HL-60 (cell line): ENCODE results near the gene PGLYRP2.

Source experiments
- CTCF ChIP-seq: IDR thresholded peaks from one replicate; pipeline ENCODE4 v1.5.1; 2011; ENCODE audit warnings: low read length, control low read depth, inconsistent platforms; ENCODE audit not compliant: insufficient read depth
- GABPA ChIP-seq: IDR thresholded peaks from 2 replicates; pipeline ENCODE4 v1.6.1; 2012; ENCODE audit warnings: low read depth
- POLR2AphosphoS5 ChIP-seq: IDR thresholded peaks from 2 replicates; pipeline ENCODE4 v1.6.1; 2012; ENCODE audit warnings: low read depth
- REST ChIP-seq: IDR thresholded peaks from 2 replicates; pipeline ENCODE4 v1.6.1; 2012; ENCODE audit warnings: low read depth; ENCODE audit not compliant: insufficient replicate concordance

GRCh38 chr19:15526408-15526807 lies 47.1 kb upstream of the PGLYRP2 start:
- TF ChIP-seq CTCF = no peak
- TF ChIP-seq GABPA = no peak
- TF ChIP-seq POLR2AphosphoS5 = no peak
- TF ChIP-seq REST = no peak
